ENCODE measurements around the gene PRKCH.

DNA sequence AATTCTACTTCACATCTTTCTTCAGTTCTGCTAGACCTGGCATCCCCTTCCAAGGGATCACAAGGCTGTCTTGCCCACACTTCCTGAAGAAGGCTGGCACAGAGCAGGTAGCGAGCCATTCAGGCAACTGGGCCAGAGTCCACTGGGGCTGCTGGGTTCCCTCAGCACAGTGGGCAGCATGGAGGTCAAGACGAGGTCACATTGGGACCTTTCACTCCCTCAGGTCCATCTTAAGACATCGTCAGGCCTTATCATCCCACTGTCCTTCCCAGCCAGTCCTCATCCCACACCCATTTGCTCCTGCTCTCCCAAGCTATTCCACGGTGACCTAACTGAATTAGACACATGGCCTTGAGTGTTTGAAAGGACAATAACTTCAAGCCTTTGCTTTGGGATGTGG lies 230.9 kb downstream of the PRKCH start:
- no peak for TF ChIP-seq EZH2phosphoT487 (conservative IDR thresholded peaks at IDR 0.05; ENCODE audit: low read length)
- TF ChIP-seq, protein P1, sequence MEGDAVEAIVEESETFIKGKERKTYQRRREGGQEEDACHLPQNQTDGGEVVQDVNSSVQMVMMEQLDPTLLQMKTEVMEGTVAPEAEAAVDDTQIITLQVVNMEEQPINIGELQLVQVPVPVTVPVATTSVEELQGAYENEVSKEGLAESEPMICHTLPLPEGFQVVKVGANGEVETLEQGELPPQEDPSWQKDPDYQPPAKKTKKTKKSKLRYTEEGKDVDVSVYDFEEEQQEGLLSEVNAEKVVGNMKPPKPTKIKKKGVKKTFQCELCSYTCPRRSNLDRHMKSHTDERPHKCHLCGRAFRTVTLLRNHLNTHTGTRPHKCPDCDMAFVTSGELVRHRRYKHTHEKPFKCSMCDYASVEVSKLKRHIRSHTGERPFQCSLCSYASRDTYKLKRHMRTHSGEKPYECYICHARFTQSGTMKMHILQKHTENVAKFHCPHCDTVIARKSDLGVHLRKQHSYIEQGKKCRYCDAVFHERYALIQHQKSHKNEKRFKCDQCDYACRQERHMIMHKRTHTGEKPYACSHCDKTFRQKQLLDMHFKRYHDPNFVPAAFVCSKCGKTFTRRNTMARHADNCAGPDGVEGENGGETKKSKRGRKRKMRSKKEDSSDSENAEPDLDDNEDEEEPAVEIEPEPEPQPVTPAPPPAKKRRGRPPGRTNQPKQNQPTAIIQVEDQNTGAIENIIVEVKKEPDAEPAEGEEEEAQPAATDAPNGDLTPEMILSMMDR (IDR thresholded peaks at IDR 0.05; ENCODE audit: insufficient read depth, low read length, poor library complexity, severe bottlenecking) = no peak

All from SU-DHL-6 (cell line).